ENCODE data around the gene ABCC11.
A peak's percentile ranks its signal among the peaks of the same experiment; 100 is the strongest.
"Not testable (repeated sequence)": the region's sequence is repeated elsewhere in the genome, so short reads cannot be mapped to it uniquely, and the experiment has no call there.

Gene ABCC11

DNA sequence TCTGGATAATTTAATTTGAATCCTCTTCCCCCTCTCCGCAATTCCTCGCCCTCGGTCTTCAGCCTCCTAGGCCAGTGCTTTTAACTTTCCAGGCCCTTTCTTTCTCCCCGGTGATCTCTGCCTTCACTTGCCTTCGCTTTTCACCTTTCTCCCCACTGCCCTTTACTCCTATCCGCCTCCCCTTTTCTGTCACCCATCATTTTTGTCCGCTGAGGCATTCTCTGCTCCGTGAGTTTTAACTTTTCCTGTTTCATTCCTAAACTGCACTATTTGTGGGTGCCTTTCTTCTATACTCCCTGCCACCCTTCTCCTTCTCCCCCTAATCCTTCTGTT, 2.5 kb downstream of the ABCC11 start:
- no peak for DNase-seq

DNA sequence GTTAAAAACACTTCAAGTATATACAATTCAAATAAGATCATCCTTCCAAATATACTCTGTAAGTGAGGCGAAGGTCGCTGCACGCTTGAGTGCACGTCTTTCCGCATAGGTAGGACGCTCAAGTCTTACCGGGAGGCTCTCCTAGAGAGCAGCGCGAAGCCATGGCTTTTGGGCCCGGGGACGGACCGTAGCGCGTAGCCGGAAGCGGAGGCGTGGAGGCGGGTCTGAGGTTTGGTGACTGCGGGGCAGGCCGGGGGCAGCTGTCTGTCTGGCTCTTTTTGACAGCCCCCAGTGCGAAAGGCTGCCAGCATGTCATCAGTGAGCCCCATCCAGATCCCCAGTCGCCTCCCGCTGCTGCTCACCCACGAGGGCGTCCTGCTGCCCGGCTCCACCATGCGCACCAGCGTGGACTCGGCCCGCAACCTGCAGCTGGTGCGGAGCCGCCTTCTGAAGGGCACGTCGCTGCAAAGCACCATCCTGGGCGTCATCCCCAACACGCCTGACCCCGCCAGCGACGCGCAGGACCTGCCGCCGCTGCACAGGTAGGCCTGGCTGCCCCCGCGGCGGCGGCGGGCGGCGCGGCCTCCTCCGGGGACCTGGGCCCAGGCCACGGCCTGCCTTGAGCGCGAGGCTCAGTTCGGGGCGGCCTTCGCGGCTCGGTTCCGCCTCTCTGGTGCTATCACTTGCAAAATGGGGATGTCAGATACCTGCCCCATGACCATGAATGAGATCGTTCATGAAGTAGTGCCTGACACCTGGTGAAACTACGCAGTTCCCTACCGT, 3.1 kb downstream of the ABCC11 start, which contains the start of gene LONP2:
LONP2 (plus strand) TSS at position 221 of the 783 bp plus-strand sequence; CDS start at position 310, 89 bp downstream.
- DNase-seq = peak; percentile 61

DNA sequence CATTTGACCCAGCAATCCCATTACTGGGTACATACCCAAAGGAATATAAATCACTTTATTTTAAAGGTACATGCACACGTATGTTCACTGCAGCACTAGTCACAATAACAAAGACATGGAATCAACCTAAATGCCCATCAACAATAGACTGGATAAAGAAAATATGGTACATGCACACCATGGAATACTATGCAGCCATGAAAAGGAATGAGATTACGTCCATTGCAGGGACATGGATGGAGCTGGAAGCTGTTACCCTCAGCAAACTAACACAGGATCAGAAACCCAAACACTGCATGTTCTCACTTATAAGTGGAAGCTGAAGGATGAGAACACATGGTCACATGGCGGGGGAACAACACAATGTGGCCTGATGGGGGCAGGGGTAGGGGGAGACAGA, 7.2 kb downstream of the ABCC11 start:
- DNase-seq = not testable (repeated sequence)

DNA sequence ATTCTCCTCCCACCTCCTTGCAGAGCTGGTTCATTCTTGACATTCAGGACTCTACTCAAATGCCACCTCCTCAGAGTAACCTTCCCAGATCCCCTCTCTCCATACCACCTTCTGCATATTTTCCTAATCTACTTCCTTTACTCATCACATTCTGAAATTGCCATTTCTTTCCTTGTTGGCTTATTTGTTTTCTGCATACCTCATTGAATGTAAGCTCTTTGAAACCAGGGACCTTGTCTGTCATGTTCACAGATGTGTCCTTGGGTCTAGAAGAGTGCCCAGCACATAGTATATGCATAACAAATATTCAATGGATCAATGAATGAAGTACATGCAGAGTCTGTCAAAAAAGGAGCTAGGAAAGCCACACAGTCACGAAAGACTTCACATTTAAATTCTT, 11.1 kb downstream of the ABCC11 start:
- no peak for DNase-seq

DNA sequence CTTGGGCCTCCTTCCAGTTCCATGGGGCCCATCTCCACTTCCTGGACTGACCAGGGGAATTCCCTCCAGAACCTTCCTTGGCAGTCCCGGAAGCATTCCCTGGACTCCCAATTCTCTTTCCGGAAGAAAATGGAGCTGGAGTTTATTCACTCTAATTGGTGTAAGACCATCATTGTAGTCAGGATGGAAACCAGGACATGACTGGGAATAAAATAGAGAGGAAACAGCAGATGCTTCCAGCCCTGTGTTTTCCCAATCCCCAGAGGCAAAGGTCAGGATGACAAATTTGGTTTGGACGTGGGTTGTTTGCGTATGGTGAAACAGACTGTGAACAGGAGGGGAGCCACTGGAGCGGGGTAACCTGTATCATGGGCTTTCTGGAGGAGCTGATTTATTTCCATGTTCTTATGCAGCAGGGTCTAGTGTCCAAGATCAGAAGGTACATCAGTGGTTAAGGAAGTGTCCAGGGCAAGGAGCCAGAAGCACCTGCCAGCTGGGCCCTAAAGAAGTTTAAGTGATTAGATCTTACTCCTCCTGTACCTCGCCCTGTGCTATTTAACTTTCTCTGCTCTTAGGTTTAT, 11.7 kb downstream of the ABCC11 start:
- no peak for DNase-seq

DNA sequence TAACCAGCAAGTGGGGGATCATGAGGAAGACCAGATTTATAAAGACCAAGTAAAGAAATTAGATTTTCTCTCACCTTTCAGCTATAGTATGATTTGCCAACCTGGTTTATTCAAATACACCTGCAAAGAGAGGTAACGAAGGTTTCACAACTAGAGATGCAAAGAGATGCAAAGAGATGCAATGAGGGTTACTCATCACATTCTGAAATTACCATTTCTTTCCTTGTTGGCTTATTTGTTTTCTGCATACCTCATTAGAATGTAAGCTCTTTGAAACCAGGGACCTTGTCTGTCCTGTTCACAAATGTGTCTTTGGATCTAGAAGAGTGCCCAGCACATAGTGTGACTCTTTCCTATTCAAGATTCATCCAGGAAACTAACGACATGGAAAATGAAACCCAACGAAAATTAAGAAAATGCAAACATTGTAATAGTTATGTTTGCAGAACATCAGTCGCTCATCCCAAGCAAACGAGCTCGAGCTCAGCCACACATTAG, 12.2 kb downstream of the ABCC11 start:
- DNase-seq = peak; percentile 10

DNA sequence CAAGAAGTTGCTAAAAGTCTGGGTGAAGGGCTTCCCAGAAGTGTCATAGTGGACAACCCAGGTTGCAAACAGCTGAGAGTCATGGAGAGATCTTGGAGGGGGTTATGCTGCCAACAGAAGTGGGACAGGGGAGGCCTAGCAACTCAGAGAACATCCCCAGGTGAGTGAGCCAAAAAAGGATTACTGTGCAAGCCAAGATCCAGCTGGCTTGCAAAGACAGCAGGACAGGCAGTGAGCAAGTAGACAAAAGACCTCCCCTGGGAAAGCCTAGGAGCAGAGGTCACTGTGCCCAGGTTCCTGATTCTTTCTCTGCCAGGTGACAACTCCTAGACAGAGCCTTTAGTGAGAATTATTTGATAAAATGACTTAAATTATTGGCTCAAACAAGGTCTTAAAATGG, 12.7 kb downstream of the ABCC11 start:
- DNase-seq = no peak

DNA sequence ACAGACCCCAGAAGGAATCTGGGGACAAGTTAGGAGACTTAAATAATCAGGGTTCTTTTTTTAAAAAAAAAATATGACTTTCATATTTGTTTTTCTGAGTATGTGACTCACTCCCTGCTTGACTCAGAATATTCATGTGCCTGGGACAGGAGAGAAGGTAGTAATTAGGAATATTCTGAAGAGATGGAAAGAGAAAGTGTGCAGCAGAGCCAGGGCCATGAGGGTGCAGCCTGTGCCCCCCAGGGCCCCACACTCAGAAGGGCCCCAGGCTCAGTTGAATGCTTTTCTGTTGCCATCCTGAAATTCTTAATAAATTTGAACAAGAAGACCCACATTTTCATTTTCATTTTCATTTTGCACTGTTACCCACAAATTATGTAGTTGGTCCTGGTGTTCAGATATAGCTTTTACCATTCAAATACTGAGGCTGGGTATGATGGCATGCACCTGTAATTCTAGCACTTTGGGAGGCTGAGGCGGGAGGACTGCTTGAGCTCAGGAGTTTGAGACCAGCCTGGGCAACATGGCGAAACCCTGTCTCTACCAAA, 14.8 kb downstream of the ABCC11 start:
- DNase-seq = no peak

DNA sequence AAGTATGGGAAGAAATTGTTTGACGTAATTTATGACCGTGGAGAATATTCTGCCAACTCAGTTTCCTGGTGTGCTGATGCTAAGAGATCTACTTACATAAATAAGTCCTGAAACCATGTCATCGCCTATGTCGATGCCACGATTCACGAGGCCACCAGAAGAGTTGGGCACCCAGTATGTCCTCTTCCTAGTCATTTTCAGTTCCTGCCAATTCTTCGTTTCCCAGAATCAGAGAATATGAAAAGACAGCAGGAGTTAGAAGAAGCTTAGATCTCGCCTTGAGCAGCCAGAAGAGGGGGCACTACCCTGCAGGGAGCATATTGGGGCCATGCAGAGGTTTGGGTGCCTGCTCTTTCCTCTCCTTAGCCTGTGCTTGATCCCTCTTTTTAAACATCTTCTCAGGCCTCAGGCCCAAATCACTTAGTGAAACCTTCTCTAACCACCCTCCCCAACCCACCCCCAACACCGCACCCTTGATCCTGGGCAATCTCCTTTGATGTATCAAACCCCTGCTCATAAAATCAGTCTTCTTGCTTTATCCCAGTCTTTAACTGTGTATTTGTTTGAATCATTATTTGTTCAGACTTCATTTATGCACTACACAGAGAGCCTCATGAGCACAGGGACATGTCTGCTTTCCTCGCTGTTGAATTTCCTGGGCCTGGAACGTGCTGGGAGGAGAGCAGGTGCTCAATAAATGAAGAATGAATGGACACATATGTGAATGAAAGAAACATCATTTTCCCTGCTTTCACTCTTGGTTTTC, 15.4 kb downstream of the ABCC11 start:
- DNase-seq = no peak

DNA sequence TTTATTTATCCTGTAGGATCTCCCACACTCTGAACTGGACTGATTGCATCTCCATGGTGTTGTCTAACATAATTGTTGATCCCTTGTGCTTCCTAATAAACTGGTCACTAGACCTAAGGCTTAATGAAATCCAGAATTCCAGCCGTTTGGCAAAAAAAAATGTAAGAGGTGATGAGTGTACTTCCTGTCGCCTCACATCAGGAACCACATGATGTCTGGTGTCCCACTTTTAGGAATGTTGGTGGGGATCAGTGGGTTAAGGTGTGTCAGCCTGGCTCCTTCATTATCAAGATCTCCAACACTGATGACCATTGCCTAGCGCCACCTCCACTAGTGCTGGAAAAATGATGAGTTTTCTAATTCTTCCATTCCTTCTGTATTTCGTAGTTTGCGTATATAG, 21.9 kb downstream of the ABCC11 start:
- no peak for DNase-seq

DNA sequence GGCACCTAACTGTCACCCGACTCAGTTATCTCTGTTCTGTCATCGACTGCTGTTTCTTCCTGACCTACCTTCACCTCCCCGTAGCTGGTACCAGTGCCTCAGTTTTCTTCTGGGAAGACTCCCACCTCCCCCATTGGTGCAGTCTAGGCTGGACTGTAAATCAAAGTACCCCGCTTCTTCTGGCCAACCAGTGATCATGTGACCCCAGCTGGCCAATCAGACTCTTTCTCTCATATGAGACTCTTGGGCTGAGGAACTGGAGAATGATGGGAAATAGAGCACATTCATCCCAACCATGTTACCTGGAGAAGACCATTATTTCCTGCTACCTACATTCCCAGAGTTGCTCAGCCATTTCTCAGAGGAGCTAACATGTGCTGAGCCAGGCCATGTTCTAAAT, 23.8 kb downstream of the ABCC11 start:
- DNase-seq = no peak

DNA sequence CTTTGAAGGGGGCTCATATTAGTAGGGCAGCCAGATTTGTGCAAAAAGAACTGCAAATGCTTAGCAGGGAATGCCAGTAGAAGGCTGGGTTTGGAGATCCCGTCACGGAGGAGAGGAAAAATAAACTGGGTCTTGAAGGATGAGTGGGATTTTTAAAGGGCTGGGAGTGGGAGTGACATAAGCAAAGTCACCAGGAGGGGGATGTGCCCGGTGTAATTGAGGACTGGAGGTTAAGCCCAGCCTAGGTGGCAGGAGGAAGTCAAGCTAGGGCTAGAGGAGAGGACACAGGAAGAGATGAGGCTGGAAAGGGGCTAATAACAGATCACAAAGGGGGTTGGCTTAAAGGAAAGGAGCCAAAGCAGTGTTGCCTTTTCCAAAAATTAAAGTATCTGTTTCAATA, 26.4 kb downstream of the ABCC11 start:
- no peak for DNase-seq

DNA sequence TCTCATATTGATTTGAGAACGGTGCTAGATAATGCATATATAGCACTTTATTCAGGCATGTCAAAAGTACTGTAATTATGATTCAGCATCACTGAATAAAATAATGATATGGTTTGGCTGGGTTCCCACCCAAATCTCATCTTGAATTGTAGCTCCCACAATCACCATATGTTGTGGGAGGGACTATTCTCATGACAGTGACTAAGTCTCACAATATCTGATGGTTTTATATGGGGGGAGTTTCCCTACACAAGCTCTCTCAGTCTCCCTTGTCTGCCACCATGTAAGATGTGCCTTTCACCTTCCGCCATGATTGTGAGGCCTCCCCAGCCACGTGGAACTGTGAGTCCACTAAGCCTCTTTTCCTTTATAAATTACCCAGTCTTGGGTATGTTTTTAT, 28.9 kb downstream of the ABCC11 start:
- DNase-seq = no peak

DNA sequence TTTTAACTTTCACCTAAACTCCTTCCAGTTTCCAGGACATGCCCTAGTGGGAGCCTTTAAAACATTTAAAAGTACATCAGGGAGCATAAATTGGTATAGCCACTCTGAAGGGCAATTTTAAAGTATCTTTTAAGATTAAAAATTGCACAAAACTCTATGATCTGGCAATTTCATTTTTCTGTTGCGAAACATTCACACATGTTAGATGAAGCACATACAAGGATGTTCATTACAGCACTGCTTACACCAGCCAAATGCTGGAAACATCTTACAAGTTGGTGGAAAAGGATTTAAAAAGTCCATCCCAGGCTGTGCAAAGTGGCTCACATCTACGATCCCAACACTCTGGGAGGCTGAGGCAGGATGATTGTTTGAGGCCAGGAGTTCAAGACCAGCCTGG, 29.6 kb downstream of the ABCC11 start:
- DNase-seq = no peak

DNA sequence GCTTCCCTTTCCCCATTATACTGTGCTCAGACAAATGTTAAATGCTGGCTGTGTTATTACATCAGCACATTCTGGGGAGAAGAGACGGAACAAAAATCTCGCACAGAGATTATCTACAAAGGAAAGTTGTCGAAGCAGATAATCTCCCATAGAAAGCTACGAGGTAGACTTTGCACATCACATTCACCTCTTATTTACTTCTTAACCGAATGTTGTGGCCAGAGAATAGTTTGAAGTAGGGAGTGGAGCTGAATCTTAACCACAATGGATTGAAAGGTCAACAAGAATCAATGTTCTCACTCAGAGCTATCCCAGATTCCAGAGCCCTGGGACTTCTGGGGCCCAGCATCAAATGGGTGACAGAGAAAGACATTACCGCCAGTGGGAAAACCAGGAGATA, 31.6 kb downstream of the ABCC11 start:
- no peak for DNase-seq

DNA sequence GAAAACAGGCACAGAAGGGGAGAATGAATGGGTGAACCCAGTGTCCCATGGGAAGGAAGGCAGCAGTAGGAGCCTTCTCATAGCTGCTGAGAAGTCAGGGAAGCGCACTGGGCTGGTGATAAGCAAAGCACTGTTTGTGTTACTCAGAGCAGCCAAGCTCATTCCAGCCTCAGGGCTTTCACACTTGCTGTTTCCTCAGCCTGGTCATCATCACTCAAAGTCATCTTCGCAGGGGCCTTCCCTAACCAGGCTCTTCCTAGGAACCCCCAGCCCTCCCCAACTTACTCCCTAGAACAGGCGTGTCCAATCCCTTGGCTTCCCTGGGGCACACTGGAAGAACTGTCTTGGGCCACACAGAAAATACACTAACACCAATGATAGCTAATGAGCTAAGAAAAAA, 35.3 kb downstream of the ABCC11 start:
- DNase-seq = no peak

DNA sequence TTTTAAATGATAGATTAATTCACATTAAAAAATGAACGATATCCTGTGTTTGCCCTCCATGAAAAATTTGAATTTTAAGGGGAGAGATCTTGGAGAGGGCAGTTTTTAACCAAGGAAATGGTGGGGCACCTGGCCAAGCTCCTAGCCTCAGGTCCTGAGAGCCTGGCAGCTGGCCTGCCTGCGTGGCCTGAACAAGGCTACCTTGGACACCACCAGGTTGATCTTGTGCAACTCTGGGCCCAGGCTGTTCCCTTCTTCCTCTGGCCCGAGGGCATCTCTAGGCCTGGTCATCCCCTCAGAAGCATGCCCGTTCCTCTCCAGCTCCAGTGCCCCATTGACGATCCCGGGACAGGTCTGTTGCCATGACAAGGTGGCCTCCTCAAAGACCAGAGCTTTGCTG, 36.6 kb downstream of the ABCC11 start:
- no peak for DNase-seq

DNA sequence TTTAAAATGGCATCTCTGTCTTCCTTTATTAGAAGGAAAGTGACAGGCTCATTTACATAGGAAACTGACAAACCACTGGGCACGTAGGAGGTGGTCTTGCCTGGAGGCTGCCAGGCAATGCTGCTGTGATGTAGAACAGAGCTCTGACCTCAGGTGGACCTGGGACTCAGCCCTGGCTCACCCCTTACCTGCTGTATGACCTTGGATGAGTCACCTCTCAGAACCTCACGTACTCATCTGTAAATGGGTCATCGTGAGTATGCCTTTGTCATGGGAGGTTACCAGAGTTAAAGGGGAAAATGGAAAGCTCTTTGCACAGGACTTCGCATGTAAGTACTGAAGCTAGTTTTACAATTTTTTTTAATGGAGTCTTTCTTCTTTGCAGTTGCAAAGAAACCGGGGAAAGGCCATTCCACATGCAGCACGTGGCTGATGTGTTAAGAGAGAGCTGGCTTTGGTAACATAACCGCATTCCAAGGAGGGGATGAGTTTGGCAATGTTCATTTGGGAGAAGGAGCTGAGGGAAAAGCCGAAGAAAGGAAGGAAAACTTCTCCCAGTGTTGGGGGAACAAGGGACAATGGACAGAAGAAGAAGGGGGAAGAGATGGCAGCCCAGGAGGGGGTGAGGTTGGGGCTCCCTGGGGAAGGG, 40.6 kb downstream of the ABCC11 start:
- no peak for DNase-seq

DNA sequence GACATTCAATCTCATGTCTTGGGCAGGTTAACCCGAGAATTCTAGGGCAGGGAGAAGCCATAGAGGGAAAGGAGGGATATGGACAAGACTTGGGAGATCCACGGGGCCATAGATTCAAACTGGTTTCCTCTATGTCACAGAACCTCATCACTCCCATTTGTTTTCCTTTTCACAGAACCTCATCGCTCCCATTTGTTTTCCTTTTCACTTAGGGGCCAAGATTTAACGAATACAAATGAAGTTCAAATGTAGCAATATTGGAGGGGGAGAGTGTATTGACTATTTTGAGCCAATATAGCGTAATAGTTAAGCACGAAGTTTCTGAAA, 42.6 kb downstream of the ABCC11 start:
- DNase-seq = no peak

DNA sequence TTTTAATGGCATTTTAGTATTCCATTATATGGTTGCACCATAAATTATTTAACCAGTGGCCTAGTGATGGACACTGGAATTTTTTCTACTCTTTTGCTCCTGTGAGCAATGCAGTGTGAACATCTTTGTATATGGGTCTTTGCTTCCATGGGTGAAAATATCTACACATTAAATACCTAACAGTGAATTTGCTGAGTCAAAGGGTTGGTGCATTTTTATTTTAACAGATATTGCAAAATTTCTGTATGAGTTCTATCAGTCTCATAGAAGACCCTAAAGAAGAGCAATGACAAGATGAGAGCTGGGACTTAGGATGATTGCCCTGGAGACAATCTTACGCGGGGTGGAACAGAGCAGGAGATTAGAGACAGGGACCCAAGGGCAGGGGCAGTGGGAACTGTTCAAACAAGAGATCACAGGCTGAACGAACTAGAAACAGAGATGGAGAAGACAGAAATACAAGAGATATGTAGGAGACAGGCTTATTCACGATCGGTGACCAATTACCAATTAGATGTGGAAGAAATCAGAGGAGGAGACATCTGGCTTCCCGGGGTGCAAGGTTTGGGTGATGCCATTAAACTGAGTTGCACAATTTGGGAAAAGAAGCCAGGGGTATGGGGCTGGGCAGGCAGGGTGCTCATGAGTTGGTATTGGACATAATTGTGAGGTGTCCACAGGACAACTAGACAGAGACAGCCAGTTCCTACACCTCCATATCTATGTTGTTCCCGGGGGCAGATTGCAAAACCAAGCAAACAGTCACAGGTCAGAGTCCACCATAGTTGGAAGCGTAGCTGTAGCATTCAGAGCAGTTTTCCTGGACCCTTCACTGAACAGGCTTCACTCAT, 43.1 kb downstream of the ABCC11 start:
- DNase-seq = no peak

DNA sequence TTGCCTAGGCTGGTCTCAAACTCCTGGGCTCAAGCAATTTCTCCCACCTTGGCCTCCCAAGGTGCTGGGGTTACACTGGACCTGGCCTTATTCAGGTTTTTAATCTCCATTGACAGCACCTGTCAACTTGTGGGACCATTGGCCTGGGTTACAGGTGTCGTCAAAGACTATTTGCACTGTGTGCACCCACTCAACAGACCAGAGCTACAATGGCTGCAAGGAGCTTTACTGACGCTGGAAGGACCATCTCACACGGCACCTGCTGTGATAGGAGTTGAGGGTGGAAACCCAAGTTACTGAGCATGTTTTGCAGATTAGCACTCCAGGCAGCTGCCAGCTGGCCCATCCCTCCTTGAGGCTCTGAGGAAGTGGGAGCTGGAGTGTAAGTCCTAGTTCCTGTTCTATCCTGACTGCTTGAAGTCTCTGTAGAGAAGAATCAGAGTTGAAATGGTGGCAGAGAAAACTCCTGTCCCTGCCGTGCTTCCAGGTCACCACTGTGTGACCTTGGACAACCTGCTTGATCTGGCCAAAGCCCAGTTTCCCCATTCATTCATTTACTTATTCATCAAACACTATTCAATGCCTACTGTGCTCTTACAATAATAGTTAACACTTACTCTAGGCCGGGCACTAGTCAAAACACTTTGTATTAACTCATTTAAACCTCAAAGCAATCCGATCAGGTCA, 45.7 kb downstream of the ABCC11 start:
- no peak for DNase-seq

DNA sequence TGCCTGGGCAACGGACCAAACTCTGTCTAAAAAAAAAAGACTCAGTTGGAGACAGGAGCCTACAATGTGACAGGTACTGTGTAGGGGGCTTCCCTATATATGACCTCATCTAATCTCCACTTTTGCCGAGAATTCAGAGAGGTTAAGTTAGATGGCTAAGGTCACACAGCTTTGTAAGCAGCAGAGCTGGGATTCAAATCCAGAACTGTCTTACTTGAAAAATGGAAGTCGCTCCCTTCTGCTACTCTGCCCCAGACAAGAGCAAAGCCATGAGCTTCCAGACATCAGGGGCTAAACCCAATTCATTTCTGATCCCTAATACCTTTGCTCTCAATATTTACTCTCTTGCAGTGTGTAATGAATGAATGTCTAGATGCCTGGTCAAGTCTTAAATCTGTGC, 50.0 kb downstream of the ABCC11 start:
- peak; percentile 81 for DNase-seq

Measured in NCI-H526 treated with DMSO at 0.1 percent for 48 hours (cell line).